Measurements from ENCODE around the gene ALS2CL. TPM values are rescaled to one million over a fixed set of nuclear protein-coding genes. Genes with fewer than 3 reads are reported as not detected.

ALS2CL gene
- total RNA-seq, 2 experiments from 2014 or later = 4.0 to 4.3 TPM

GRCh38 chr3:46649436-46649835, 44.0 kb downstream of the ALS2CL start:
- Mint-ChIP-seq H3K9me3 (peaks cover 9% of the 10 kb centered on the region), H3K27me3 (peaks cover 21% of the 10 kb centered on the region), H3K36me3 (no peaks in the 10 kb centered on the region), H3K4me3 (no peak overlapping the region), H3K27ac (no peak overlapping the region), H3K4me1 (ENCODE audit: low read depth) (no peaks in the 10 kb centered on the region)
- intact Hi-C loops (cut with micrococcal nuclease) = no loop called here
- DNase-seq = no peak
- CTCF ChIA-PET = interaction anchor here (1.0 kb wide), 1 partner anchor 17 kb away, joined by 3 read pairs; no protein-coding TSS in a partner anchor
- POLR2A ChIA-PET = no interaction called here

GRCh38 chr3:46648096-46648495, 45.4 kb downstream of the ALS2CL start:
- H3K4me3 Mint-ChIP-seq = no peak overlapping the region
- H3K27me3 Mint-ChIP-seq = peaks cover 30% of the 10 kb centered on the region
- H3K4me1 Mint-ChIP-seq (ENCODE audit: low read depth) = no peaks in the 10 kb centered on the region
- H3K36me3 Mint-ChIP-seq = no peaks in the 10 kb centered on the region
- peaks cover 9% of the 10 kb centered on the region for H3K9me3 Mint-ChIP-seq
- CTCF ChIA-PET = no interaction called here
- POLR2A ChIA-PET = no interaction called here
- intact Hi-C loops (cut with micrococcal nuclease) = no loop called here
- H3K27ac Mint-ChIP-seq = no peak overlapping the region
- DNase-seq = no peak

- no peak for DNase-seq
- H3K9me3 Mint-ChIP-seq = peaks cover 3% of the 10 kb centered on the region
- no peak overlapping the region for H3K27ac Mint-ChIP-seq
- H3K36me3 Mint-ChIP-seq = no peaks in the 10 kb centered on the region
- peaks cover 28% of the 10 kb centered on the region for H3K27me3 Mint-ChIP-seq
- intact Hi-C loops (cut with micrococcal nuclease) = no loop called here
- H3K4me3 Mint-ChIP-seq = no peak overlapping the region
- ChIA-PET CTCF (no interaction called here), POLR2A (no interaction called here)
- H3K4me1 Mint-ChIP-seq (ENCODE audit: low read depth) = no peaks in the 10 kb centered on the region
These were observed 46.8 kb downstream of the ALS2CL start for GRCh38 chr3:46646700-46647099.

GRCh38 chr3:46643701-46644100, 49.8 kb downstream of the ALS2CL start:
- H3K27ac Mint-ChIP-seq = no peak overlapping the region
- DNase-seq = no peak
- peaks cover 27% of the 10 kb centered on the region for H3K27me3 Mint-ChIP-seq
- H3K4me3 Mint-ChIP-seq = no peak overlapping the region
- intact Hi-C loops (cut with micrococcal nuclease) = no loop called here
- ChIA-PET POLR2A (no interaction called here), CTCF (interaction anchor here (1.5 to 3.6 kb wide), 2 partner anchors 14 to 155 kb away, joined by 4 to 13 read pairs; no protein-coding TSS in a partner anchor)
- H3K9me3 Mint-ChIP-seq = peaks cover 16% of the 10 kb centered on the region
- H3K36me3 Mint-ChIP-seq = no peaks in the 10 kb centered on the region
- H3K4me1 Mint-ChIP-seq (ENCODE audit: low read depth) = no peaks in the 10 kb centered on the region

GRCh38 chr3:46642971-46643370, 50.5 kb downstream of the ALS2CL start:
- no peaks in the 10 kb centered on the region for H3K4me1 Mint-ChIP-seq (ENCODE audit: low read depth)
- H3K27me3 Mint-ChIP-seq = peaks cover 27% of the 10 kb centered on the region
- ChIA-PET CTCF (interaction anchor here (1.5 to 3.6 kb wide), 2 partner anchors 13 to 155 kb away, joined by 4 to 13 read pairs; no protein-coding TSS in a partner anchor), POLR2A (no interaction called here)
- H3K36me3 Mint-ChIP-seq = no peaks in the 10 kb centered on the region
- no peak for DNase-seq
- intact Hi-C loops (cut with micrococcal nuclease) = no loop called here
- H3K4me3 Mint-ChIP-seq = no peak overlapping the region
- no peak overlapping the region for H3K27ac Mint-ChIP-seq
- peaks cover 17% of the 10 kb centered on the region for H3K9me3 Mint-ChIP-seq

- peaks cover 17% of the 10 kb centered on the region for H3K9me3 Mint-ChIP-seq
- CTCF ChIA-PET = interaction anchor here (0.6 to 3.6 kb wide), 3 partner anchors 11 to 1799 kb away, joined by 5 to 13 read pairs (median 5); partner anchors contain the start of gene CCDC51
- peaks cover 19% of the 10 kb centered on the region for H3K27me3 Mint-ChIP-seq
- H3K4me3 Mint-ChIP-seq = no peak overlapping the region
- H3K27ac Mint-ChIP-seq = no peak overlapping the region
- intact Hi-C loops (cut with micrococcal nuclease) = no loop called here
- DNase-seq = no peak
- H3K4me1 Mint-ChIP-seq (ENCODE audit: low read depth) = no peaks in the 10 kb centered on the region
- H3K36me3 Mint-ChIP-seq = no peaks in the 10 kb centered on the region
- POLR2A ChIA-PET = no interaction called here
These were observed 52.6 kb downstream of the ALS2CL start for GRCh38 chr3:46640927-46641326.

GRCh38 chr3:46639221-46639620, 54.3 kb downstream of the ALS2CL start:
- intact Hi-C loops (cut with micrococcal nuclease) = no loop called here

GRCh38 chr3:46634856-46635255, 58.6 kb downstream of the ALS2CL start:
- Mint-ChIP-seq H3K9me3 (peaks cover 4% of the 10 kb centered on the region), H3K27ac (no peak overlapping the region), H3K36me3 (no peaks in the 10 kb centered on the region), H3K4me3 (no peak overlapping the region), H3K4me1 (ENCODE audit: low read depth) (peaks cover 12% of the 10 kb centered on the region), H3K27me3 (no peaks in the 10 kb centered on the region)
- no peak for DNase-seq
- intact Hi-C loops (cut with micrococcal nuclease) = no loop called here
- ChIA-PET POLR2A (no interaction called here), CTCF (interaction anchor here (9.5 kb wide), 1 partner anchor 146 kb away, joined by 250 read pairs; no protein-coding TSS in a partner anchor)

More at GRCh38 chr3:46639221-46639620, 54.3 kb downstream of the ALS2CL start:
- H3K36me3 Mint-ChIP-seq = no peaks in the 10 kb centered on the region
- POLR2A ChIA-PET = no interaction called here
- CTCF ChIA-PET = interaction anchor here (1.3 to 1.7 kb wide), 2 partner anchors 9 to 151 kb away, joined by 3 to 8 read pairs; no protein-coding TSS in a partner anchor
- peaks cover 11% of the 10 kb centered on the region for H3K27me3 Mint-ChIP-seq
- DNase-seq = no peak
- no peak overlapping the region for H3K27ac Mint-ChIP-seq
- peaks cover 17% of the 10 kb centered on the region for H3K9me3 Mint-ChIP-seq
- no peak overlapping the region for H3K4me3 Mint-ChIP-seq
- peaks cover 5% of the 10 kb centered on the region for H3K4me1 Mint-ChIP-seq (ENCODE audit: low read depth)

GRCh38 chr3:46632792-46633191, 60.7 kb downstream of the ALS2CL start:
- intact Hi-C loops (cut with micrococcal nuclease) = no loop called here
- CTCF ChIA-PET = interaction anchor here (1.1 to 9.5 kb wide), 4 partner anchors 17 to 183 kb away, joined by 3 to 250 read pairs (median 3); no protein-coding TSS in a partner anchor
- POLR2A ChIA-PET = no interaction called here
- DNase-seq = no peak
- no peak overlapping the region for H3K4me3 Mint-ChIP-seq
- no peak overlapping the region for H3K27ac Mint-ChIP-seq
- no peaks in the 10 kb centered on the region for H3K9me3 Mint-ChIP-seq
- H3K27me3 Mint-ChIP-seq = no peaks in the 10 kb centered on the region
- peaks cover 19% of the 10 kb centered on the region for H3K4me1 Mint-ChIP-seq (ENCODE audit: low read depth)
- no peaks in the 10 kb centered on the region for H3K36me3 Mint-ChIP-seq

GRCh38 chr3:46629551-46630517, 63.6 kb downstream of the ALS2CL start:
- Mint-ChIP-seq H3K4me1 (ENCODE audit: low read depth) (peaks cover 18% of the 10 kb centered on the region), H3K27ac (peak overlapping the region; percentile 31), H3K9me3 (no peaks in the 10 kb centered on the region), H3K4me3 (peak overlapping the region; percentile 40), H3K36me3 (no peaks in the 10 kb centered on the region), H3K27me3 (no peaks in the 10 kb centered on the region)
- peak; percentile 83 for DNase-seq
- intact Hi-C loops (cut with micrococcal nuclease) = loop anchor here (1.0 kb wide), 1 partner anchor 142 kb away; no protein-coding TSS in a partner anchor
- CTCF ChIA-PET = interaction anchor here (0.7 to 9.5 kb wide), 42 partner anchors 9 to 779 kb away, joined by 3 to 250 read pairs (median 4); partner anchors contain the start of genes ALS2CL and RTP3
- POLR2A ChIA-PET = interaction anchor here (1.3 kb wide), 1 partner anchor 140 kb away, joined by 4 read pairs; no protein-coding TSS in a partner anchor

- no peak for DNase-seq
- Mint-ChIP-seq H3K9me3 (no peaks in the 10 kb centered on the region), H3K36me3 (no peaks in the 10 kb centered on the region)
These were observed 64.5 kb downstream of the ALS2CL start for GRCh38 chr3:46628901-46629369.

GRCh38 chr3:46627078-46627477, 66.4 kb downstream of the ALS2CL start:
- no peaks in the 10 kb centered on the region for H3K27me3 Mint-ChIP-seq
- CTCF ChIA-PET = interaction anchor here (0.7 to 9.5 kb wide), 4 partner anchors 13 to 138 kb away, joined by 3 to 250 read pairs (median 4); no protein-coding TSS in a partner anchor
- no peak overlapping the region for H3K4me3 Mint-ChIP-seq
- H3K4me1 Mint-ChIP-seq (ENCODE audit: low read depth) = peaks cover 14% of the 10 kb centered on the region
- H3K36me3 Mint-ChIP-seq = no peaks in the 10 kb centered on the region
- no peak overlapping the region for H3K27ac Mint-ChIP-seq
- no peak for DNase-seq
- POLR2A ChIA-PET = no interaction called here
- intact Hi-C loops (cut with micrococcal nuclease) = no loop called here
- no peaks in the 10 kb centered on the region for H3K9me3 Mint-ChIP-seq

More at GRCh38 chr3:46628901-46629369, 64.5 kb downstream of the ALS2CL start:
- H3K27ac Mint-ChIP-seq = no peak overlapping the region
- no peaks in the 10 kb centered on the region for H3K27me3 Mint-ChIP-seq
- H3K4me3 Mint-ChIP-seq = no peak overlapping the region
- POLR2A ChIA-PET = no interaction called here
- intact Hi-C loops (cut with micrococcal nuclease) = loop anchor here (1.0 kb wide), 1 partner anchor 141 kb away; no protein-coding TSS in a partner anchor
- CTCF ChIA-PET = interaction anchor here (1.0 to 9.5 kb wide), 12 partner anchors 8 to 266 kb away, joined by 3 to 250 read pairs (median 6); partner anchors contain the start of genes ALS2CL and RTP3
- peaks cover 14% of the 10 kb centered on the region for H3K4me1 Mint-ChIP-seq (ENCODE audit: low read depth)
